AG09309 (cell line): ENCODE measurements around the gene EDNRA.

Experiments
- DNase-seq: peaks from one replicate; pipeline ENCODE4 v3.0.0-alpha.2; 2010; ENCODE audit warnings: low read depth
- H3K4me3 ChIP-seq: 2 replicates; pipeline ENCODE4 v1.5.1; 2011; ENCODE audit warnings: mild to moderate bottlenecking, low read depth, low read length, moderate library complexity; ENCODE audit not compliant: control insufficient read depth
- CTCF ChIP-seq: IDR thresholded peaks from 2 replicates; pipeline ENCODE4 v1.5.1; 2011; ENCODE audit warnings: mild to moderate bottlenecking, low read depth, low read length, inconsistent platforms; ENCODE audit not compliant: insufficient read depth, control insufficient read depth; ENCODE audit errors: missing control alignments

Gene EDNRA

DNA sequence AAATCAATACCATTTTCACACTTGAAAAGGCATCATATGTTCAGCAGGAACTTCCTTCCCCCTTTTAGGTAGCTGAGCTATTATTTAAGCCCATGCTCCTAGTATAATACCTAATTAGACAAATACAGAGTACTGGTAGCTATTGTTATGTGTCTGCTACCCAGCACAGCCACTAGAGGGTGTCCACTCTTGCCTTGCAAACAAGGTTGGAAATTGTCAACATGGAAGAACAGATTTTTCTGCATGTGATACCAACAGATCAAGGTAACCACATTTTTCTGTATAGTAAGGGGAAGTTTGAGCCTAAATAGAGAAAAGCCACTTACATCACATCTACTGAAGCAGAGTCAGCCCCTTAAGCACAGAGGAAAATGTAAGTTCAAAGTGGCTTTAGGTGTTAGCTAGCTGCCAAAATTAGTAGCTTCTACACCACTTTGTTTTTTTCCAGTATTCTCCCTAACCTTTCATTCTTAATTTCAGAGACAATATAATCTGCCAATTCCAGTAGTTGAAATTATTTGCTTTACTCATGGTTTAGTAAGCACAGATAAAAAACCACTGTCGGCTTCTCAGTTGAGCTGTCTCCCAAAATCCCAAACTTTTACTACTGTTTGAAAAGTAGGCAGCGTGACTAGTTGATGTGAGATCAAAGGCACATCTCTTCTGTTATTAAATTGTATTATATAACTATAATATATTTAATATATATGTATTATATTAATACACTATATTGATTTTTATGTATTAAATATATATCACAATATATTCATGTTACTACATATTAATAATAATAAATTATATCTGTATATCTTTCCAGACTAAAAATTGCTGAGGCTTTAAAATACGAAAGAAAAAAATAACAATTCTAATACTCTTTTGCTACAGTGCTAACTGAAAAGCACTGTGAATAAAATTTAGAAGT, 38.2 kb downstream of the EDNRA start:
- no peak overlapping the region for H3K4me3 ChIP-seq
- peak; percentile 46 for DNase-seq
- TF ChIP-seq CTCF = peak; percentile 94

DNA sequence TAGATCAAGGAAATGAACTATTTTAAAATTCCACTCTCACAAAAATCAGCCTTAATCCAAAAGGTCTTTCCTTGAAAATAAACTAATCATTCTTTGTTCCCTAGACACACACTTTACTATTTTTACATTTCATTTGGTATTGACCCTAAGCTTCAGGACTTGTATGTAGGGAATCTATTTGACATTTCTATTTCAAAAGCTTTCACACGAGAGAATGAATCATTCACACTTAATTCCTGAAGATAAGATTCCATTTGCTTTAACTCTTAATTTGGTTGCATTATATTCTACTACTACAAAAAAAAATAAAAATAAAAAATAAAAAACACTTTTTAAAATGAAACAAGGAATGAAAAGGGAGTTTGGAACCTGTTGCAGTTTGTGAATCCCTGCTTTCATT, 43.7 kb downstream of the EDNRA start:
- no peak overlapping the region for H3K4me3 ChIP-seq
- no peak for TF ChIP-seq CTCF
- DNase-seq = no peak

DNA sequence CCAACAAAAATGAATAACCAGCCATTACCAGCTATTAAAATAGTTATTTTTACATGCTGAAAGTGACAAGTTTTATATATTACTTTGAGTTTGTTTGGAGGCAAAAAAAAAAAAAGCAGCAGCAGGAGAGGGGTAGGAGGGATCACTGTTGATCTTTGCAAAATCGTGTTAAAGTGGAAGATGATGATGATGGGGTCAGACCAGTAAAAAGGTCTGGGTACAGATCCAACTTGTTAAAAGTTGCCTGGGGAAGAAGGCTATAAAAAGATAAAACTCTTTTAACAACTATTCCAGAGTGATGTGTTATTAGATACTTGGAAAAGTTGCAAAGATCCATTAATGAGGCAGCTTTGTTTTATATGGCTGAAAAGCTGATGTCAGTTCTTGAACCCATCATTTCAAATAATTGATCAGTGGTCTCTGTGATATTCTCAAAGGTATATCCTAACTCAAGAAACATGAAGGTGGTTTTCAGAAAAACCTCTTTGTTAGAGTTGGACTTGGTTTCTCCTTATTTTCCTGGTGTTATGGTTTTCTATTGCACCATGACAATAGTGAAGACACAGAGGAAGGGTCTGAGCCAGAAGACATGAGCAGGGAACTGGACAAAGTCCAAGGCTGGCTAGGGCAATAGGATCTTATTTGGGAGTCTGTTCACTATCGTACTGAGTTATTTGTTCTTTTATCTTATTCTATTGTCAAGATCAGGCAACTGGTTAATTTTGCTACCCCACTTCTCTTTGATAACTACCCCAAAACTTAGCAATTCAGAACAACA, 44.8 kb downstream of the EDNRA start:
- no peak overlapping the region for H3K4me3 ChIP-seq
- no peak for DNase-seq
- no peak for TF ChIP-seq CTCF

DNA sequence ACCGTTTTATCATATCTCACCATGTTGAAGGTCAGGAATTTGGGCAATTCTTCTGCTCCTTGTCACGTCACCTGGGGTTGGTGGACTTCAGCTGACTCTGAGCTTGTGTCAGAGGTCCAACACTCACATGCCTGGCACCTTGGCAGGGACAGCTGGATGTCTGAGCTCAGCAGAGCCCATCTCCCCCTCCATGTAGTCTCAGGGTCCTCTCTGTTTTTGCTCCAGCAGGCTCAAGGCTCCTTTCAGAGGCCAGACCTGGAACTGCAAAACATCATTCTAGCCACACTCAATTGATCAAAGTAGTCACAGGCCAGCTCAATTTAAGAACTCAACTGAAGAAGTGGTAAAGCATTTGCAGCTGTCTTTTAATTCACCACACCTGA, 45.4 kb downstream of the EDNRA start:
- no peak for TF ChIP-seq CTCF
- DNase-seq = no peak
- no peak overlapping the region for H3K4me3 ChIP-seq

DNA sequence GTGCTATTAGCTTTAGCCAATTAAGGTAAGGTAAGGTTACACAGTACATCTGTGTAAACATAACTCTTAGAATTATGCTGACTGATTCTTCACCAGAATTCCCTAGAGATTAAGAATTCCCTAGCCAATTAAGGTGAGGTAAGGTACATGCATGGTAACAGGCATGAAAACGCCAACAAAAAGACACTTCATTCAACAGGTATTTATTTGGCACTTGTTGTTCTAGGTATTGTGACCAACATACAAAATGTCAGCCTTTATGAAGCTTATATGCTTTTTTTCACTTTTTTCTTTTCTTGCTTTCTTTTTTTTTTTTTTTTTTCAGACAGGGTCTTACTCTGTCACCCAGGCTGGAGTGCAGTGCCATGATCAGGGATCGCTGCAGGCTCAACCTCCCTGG, 47.2 kb downstream of the EDNRA start:
- no peak for DNase-seq
- TF ChIP-seq CTCF = no peak
- no peak overlapping the region for H3K4me3 ChIP-seq

GRCh38 chr4:147530134-147530533, 49.2 kb downstream of the EDNRA start:
- DNase-seq = no peak
- TF ChIP-seq CTCF = no peak
- H3K4me3 ChIP-seq = no peak overlapping the region
